Astrocyte (in vitro differentiated cells and primary cell): Measurements from ENCODE around the gene CASK.

Experiments used
- EZH2 ChIP-seq: IDR thresholded peaks from 2 replicates; pipeline ENCODE4 v1.6.1; 2012; ENCODE audit warnings: mild to moderate bottlenecking, low read length, inconsistent platforms; ENCODE audit not compliant: insufficient read depth
- TF ChIP-seq, protein P1 (sequence below): IDR thresholded peaks from 2 replicates; pipeline ENCODE4 v1.5.1; 2011; ENCODE audit warnings: low read depth, mild to moderate bottlenecking, inconsistent platforms, low read length, moderate library complexity; ENCODE audit not compliant: insufficient read depth

DNA sequence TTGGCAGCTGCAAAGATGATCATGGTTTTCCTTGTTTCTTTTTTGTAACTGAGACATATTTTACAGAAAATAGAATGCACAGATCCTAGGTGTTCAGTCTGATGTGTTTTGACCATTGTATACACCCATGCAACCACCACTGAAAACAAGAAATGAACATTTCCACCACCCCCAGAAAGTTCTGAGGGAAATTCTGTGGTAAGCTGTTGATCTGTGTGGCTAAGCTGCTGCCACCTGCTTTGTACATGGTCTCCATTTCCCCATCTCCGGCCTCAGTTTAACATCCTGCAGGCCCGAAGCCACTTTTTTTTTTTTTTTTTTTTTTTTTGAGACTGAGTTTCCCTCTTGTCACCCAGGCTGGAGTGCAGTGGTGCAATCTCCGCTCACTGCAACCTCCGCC lies 411.0 kb downstream of the CASK start:
- TF ChIP-seq, protein P1, sequence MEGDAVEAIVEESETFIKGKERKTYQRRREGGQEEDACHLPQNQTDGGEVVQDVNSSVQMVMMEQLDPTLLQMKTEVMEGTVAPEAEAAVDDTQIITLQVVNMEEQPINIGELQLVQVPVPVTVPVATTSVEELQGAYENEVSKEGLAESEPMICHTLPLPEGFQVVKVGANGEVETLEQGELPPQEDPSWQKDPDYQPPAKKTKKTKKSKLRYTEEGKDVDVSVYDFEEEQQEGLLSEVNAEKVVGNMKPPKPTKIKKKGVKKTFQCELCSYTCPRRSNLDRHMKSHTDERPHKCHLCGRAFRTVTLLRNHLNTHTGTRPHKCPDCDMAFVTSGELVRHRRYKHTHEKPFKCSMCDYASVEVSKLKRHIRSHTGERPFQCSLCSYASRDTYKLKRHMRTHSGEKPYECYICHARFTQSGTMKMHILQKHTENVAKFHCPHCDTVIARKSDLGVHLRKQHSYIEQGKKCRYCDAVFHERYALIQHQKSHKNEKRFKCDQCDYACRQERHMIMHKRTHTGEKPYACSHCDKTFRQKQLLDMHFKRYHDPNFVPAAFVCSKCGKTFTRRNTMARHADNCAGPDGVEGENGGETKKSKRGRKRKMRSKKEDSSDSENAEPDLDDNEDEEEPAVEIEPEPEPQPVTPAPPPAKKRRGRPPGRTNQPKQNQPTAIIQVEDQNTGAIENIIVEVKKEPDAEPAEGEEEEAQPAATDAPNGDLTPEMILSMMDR = no peak
- no peak for TF ChIP-seq EZH2
